WTC11 (cell line): ENCODE measurements around the gene BCAM. TPM values are rescaled to one million over a fixed set of nuclear protein-coding genes. Genes with fewer than 3 reads are reported as not detected.

Source experiments
- ATAC-seq: fragments of 200-7000 bp; cut with Tn5 transposase; 2 replicates; pipeline ENCODE4 v1.10.0; 2021; ENCODE audit warnings: mild to moderate bottlenecking, moderate library complexity
- CTCF ChIA-PET: fragments of 300-600 bp; sonication (Branson Sonifier 250); formaldehyde crosslinking; loops from one replicate; lab custom pipeline; 2021; ENCODE audit warnings: antibody characterized with exemption; lab: Charles Lee
- POLR2A ChIA-PET: fragments of 350-600 bp; sonication (Branson Sonifier 250); formaldehyde crosslinking; loops from one replicate; lab custom pipeline; 2021; ENCODE audit warnings: antibody characterized with exemption; lab: Charles Lee
- DNase-seq: peaks from one replicate; pipeline ENCODE4 v3.0.0; 2021; ENCODE audit warnings: low spot score
- H3K27ac Mint-ChIP-seq: 2 replicates; pipeline ENCODE4 v1.8.0; 2021; ENCODE audit warnings: mixed read lengths
- H3K27me3 Mint-ChIP-seq: 2 replicates; pipeline ENCODE4 v1.8.0; 2021; ENCODE audit warnings: low read depth, mild to moderate bottlenecking, moderate library complexity, mixed read lengths
- H3K36me3 Mint-ChIP-seq: 2 replicates; pipeline ENCODE4 v1.8.0; 2021; ENCODE audit warnings: mixed read lengths
- H3K4me1 Mint-ChIP-seq: 2 replicates; pipeline ENCODE4 v1.8.0; 2022; ENCODE audit warnings: mixed read lengths
- H3K4me3 Mint-ChIP-seq: 2 replicates; pipeline ENCODE4 v1.8.0; 2021; ENCODE audit warnings: mild to moderate bottlenecking, moderate library complexity, mixed read lengths
- H3K9me3 Mint-ChIP-seq: 2 replicates; pipeline ENCODE4 v1.8.0; 2021; ENCODE audit warnings: mixed read lengths
- ATF1 ChIP-seq: sonication (generic); formaldehyde crosslinking; IDR thresholded peaks from 2 replicates; pipeline ENCODE4 v1.8.1; 2023; ENCODE audit warnings: mild to moderate bottlenecking, moderate library complexity, missing genetic modification reagents
- ELF4 ChIP-seq: sonication (generic); formaldehyde crosslinking; IDR thresholded peaks from 2 replicates; pipeline ENCODE4 v1.8.1; 2022; ENCODE audit warnings: low read depth, mild to moderate bottlenecking, moderate library complexity, missing genetic modification reagents
- EMX1 ChIP-seq: fragments of 250-450 bp; sonication (Bioruptor Pico); IDR thresholded peaks from 2 replicates; pipeline ENCODE4 v1.8.0; 2021; ENCODE audit warnings: mild to moderate bottlenecking
- ESRRA ChIP-seq: sonication (generic); formaldehyde crosslinking; IDR thresholded peaks from 2 replicates; pipeline ENCODE4 v1.8.1; 2022; ENCODE audit warnings: mild to moderate bottlenecking, missing genetic modification reagents, borderline replicate concordance
- FOXP1 ChIP-seq: sonication (generic); formaldehyde crosslinking; IDR thresholded peaks from 2 replicates; pipeline ENCODE4 v1.8.0; 2022; ENCODE audit warnings: missing genetic modification reagents, mild to moderate bottlenecking, moderate library complexity, borderline replicate concordance
- GTF2I ChIP-seq: fragments of 250-450 bp; sonication (Bioruptor Pico); conservative IDR thresholded peaks from 2 replicates; pipeline ENCODE4 v1.4.0; 2021; ENCODE audit warnings: mild to moderate bottlenecking
- JAZF1 ChIP-seq: fragments of 250-450 bp; sonication (Bioruptor Pico); IDR thresholded peaks from 2 replicates; pipeline ENCODE4 v1.9.0; 2021; ENCODE audit warnings: moderate library complexity, mild to moderate bottlenecking, inconsistent platforms
- MYBL2 ChIP-seq: sonication (generic); formaldehyde crosslinking; IDR thresholded peaks from 2 replicates; pipeline ENCODE4 v1.8.1; 2023; ENCODE audit warnings: mild to moderate bottlenecking, moderate library complexity, missing genetic modification reagents
- NR1H2 ChIP-seq: sonication (generic); formaldehyde crosslinking; IDR thresholded peaks from 2 replicates; pipeline ENCODE4 v1.9.0; 2021; ENCODE audit warnings: mild to moderate bottlenecking, moderate library complexity, missing genetic modification reagents
- NR2C2 ChIP-seq: sonication (generic); formaldehyde crosslinking; IDR thresholded peaks from 2 replicates; pipeline ENCODE4 v1.8.0; 2022; ENCODE audit warnings: mild to moderate bottlenecking, missing genetic modification reagents
- NR3C1 ChIP-seq: sonication (generic); formaldehyde crosslinking; conservative IDR thresholded peaks from 2 replicates; pipeline ENCODE4 v1.8.1; 2023; ENCODE audit warnings: low read depth, mild to moderate bottlenecking, missing genetic modification reagents
- OVOL2 ChIP-seq: fragments of 250-450 bp; sonication (Bioruptor Pico); IDR thresholded peaks from 2 replicates; pipeline ENCODE4 v1.9.0; 2021; ENCODE audit warnings: mild to moderate bottlenecking, borderline replicate concordance
- RELA ChIP-seq: sonication (generic); formaldehyde crosslinking; IDR thresholded peaks from 2 replicates; pipeline ENCODE4 v1.8.1; 2022; ENCODE audit warnings: missing genetic modification reagents, mild to moderate bottlenecking, borderline replicate concordance
- SP1 ChIP-seq: sonication (generic); formaldehyde crosslinking; conservative IDR thresholded peaks from 2 replicates; pipeline ENCODE4 v1.8.1; 2022; ENCODE audit warnings: missing genetic modification reagents
- ZNF121 ChIP-seq: sonication (generic); formaldehyde crosslinking; IDR thresholded peaks from 2 replicates; pipeline ENCODE4 v1.8.0; 2023; ENCODE audit warnings: missing genetic modification reagents
- ZNF138 ChIP-seq: sonication (generic); formaldehyde crosslinking; conservative IDR thresholded peaks from 2 replicates; pipeline ENCODE4 v1.8.1; 2022; ENCODE audit warnings: mild to moderate bottlenecking, moderate library complexity, missing genetic modification reagents
- total RNA-seq: library from RNA; stranded (reverse); gene quantifications from 3 replicates; pipeline ENCODE4 v1.2.3, GENCODE V29; 2021
- TF ChIP-seq, protein P1 (sequence below): sonication (generic); formaldehyde crosslinking; IDR thresholded peaks from 2 replicates; pipeline ENCODE4 v1.8.1; 2022; ENCODE audit warnings: missing genetic modification reagents, borderline replicate concordance
- TF ChIP-seq, protein P2 (sequence below): sonication (generic); formaldehyde crosslinking; conservative IDR thresholded peaks from 2 replicates; pipeline ENCODE4 v1.8.1; 2022; ENCODE audit warnings: mild to moderate bottlenecking, missing genetic modification reagents
- TF ChIP-seq, protein P3 (sequence below): sonication (generic); formaldehyde crosslinking; IDR thresholded peaks from 2 replicates; pipeline ENCODE4 v1.8.1; 2023; ENCODE audit warnings: mild to moderate bottlenecking, missing genetic modification reagents, moderate library complexity
- TF ChIP-seq, protein P4 (sequence below): sonication (generic); formaldehyde crosslinking; IDR thresholded peaks from 2 replicates; pipeline ENCODE4 v1.8.0; 2022; ENCODE audit warnings: mild to moderate bottlenecking, missing genetic modification reagents
- TF ChIP-seq, protein P5 (sequence below): fragments of 250-450 bp; sonication (Bioruptor Pico); IDR thresholded peaks from 2 replicates; pipeline ENCODE4 v1.9.0; 2021; ENCODE audit warnings: moderate library complexity, mild to moderate bottlenecking, inconsistent platforms, borderline replicate concordance
- TF ChIP-seq, protein P6 (sequence below): fragments of 200-600 bp; IDR thresholded peaks from 2 replicates; pipeline ENCODE4 v1.8.0; 2022; ENCODE audit warnings: antibody characterized with exemption
- TF ChIP-seq, protein P7 (sequence below): fragments of 250-450 bp; sonication (Bioruptor Pico); IDR thresholded peaks from 2 replicates; pipeline ENCODE4 v1.9.0; 2021; ENCODE audit warnings: mild to moderate bottlenecking
- TF ChIP-seq, protein P8 (sequence below): sonication (generic); formaldehyde crosslinking; IDR thresholded peaks from 2 replicates; pipeline ENCODE4 v1.8.1; 2022; ENCODE audit warnings: low read depth, missing genetic modification reagents, borderline replicate concordance
- TF ChIP-seq, protein P9 (sequence below): sonication (generic); formaldehyde crosslinking; IDR thresholded peaks from 2 replicates; pipeline ENCODE4 v1.8.1; 2023; ENCODE audit warnings: mild to moderate bottlenecking, missing genetic modification reagents

The BCAM gene
- total RNA-seq, 1 experiment from 2014 or later: 73.1 TPM

DNA sequence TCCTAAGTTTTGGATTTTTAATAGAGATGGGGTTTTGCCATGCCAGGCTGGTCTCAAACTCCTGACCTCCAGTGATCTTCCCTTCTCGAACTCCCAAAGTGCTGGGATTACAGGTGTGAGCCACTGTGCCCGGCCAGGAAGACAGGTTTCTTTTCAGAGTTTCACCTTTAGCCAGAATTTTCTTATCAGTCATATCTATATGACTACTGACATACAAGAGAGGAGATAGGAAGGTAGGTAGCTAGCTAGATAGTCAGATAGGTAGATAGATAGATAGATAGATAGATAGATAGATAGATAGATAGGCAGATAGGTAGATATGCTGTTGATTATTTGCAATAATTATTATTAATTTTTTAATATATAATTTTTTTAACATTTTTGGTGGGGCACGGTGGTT, 23.6 kb upstream of the BCAM start:
- ChIA-PET CTCF (interaction anchor here (0.8 to 3.9 kb wide), 24 partner anchors 9 to 215 kb away, joined by 3 to 74 read pairs (median 6); partner anchors contain the start of genes BCAM, NECTIN2 and TOMM40), POLR2A (interaction anchor here (0.7 kb wide), 1 partner anchor 20 kb away, joined by 3 read pairs; no protein-coding TSS in a partner anchor)
- no peak for ATAC-seq
- Mint-ChIP-seq H3K36me3 (peaks cover 26% of the 10 kb centered on the region), H3K27ac (no peak overlapping the region), H3K27me3 (no peaks in the 10 kb centered on the region), H3K9me3 (no peaks in the 10 kb centered on the region), H3K4me3 (no peak overlapping the region), H3K4me1 (peaks cover 5% of the 10 kb centered on the region; the same call in 1 of the 2 replicates)
- no peak for DNase-seq
- TF ChIP-seq ESRRA (CRISPR knock-in tag) (no peak), RELA (CRISPR knock-in tag) (no peak), ZNF138 (CRISPR knock-in tag) (no peak), GTF2I (CRISPR knock-in tag) (no peak), ELF4 (no peak), NR3C1 (CRISPR knock-in tag) (no peak), OVOL2 (CRISPR knock-in tag) (no peak), ATF1 (CRISPR knock-in tag) (no peak)
- TF ChIP-seq, protein P1, sequence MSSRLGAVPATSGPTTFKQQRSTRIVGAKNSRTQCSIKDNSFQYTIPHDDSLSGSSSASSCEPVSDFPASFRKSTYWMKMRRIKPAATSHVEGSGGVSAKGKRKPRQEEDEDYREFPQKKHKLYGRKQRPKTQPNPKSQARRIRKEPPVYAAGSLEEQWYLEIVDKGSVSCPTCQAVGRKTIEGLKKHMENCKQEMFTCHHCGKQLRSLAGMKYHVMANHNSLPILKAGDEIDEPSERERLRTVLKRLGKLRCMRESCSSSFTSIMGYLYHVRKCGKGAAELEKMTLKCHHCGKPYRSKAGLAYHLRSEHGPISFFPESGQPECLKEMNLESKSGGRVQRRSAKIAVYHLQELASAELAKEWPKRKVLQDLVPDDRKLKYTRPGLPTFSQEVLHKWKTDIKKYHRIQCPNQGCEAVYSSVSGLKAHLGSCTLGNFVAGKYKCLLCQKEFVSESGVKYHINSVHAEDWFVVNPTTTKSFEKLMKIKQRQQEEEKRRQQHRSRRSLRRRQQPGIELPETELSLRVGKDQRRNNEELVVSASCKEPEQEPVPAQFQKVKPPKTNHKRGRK (CRISPR knock-in tag): no peak
- TF ChIP-seq, protein P2, sequence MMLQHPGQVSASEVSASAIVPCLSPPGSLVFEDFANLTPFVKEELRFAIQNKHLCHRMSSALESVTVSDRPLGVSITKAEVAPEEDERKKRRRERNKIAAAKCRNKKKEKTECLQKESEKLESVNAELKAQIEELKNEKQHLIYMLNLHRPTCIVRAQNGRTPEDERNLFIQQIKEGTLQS (CRISPR knock-in tag): no peak
- TF ChIP-seq, protein P3, sequence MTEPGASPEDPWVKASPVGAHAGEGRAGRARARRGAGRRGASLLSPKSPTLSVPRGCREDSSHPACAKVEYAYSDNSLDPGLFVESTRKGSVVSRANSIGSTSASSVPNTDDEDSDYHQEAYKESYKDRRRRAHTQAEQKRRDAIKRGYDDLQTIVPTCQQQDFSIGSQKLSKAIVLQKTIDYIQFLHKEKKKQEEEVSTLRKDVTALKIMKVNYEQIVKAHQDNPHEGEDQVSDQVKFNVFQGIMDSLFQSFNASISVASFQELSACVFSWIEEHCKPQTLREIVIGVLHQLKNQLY (CRISPR knock-in tag): no peak
- TF ChIP-seq, protein P4, sequence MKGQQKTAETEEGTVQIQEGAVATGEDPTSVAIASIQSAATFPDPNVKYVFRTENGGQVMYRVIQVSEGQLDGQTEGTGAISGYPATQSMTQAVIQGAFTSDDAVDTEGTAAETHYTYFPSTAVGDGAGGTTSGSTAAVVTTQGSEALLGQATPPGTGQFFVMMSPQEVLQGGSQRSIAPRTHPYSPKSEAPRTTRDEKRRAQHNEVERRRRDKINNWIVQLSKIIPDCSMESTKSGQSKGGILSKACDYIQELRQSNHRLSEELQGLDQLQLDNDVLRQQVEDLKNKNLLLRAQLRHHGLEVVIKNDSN: no peak
- TF ChIP-seq, protein P5, sequence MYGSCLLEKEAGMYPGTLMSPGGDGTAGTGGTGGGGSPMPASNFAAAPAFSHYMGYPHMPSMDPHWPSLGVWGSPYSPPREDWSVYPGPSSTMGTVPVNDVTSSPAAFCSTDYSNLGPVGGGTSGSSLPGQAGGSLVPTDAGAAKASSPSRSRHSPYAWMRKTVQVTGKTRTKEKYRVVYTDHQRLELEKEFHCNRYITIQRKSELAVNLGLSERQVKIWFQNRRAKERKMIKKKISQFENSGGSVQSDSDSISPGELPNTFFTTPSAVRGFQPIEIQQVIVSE (CRISPR knock-in tag): no peak
- TF ChIP-seq, protein P6, sequence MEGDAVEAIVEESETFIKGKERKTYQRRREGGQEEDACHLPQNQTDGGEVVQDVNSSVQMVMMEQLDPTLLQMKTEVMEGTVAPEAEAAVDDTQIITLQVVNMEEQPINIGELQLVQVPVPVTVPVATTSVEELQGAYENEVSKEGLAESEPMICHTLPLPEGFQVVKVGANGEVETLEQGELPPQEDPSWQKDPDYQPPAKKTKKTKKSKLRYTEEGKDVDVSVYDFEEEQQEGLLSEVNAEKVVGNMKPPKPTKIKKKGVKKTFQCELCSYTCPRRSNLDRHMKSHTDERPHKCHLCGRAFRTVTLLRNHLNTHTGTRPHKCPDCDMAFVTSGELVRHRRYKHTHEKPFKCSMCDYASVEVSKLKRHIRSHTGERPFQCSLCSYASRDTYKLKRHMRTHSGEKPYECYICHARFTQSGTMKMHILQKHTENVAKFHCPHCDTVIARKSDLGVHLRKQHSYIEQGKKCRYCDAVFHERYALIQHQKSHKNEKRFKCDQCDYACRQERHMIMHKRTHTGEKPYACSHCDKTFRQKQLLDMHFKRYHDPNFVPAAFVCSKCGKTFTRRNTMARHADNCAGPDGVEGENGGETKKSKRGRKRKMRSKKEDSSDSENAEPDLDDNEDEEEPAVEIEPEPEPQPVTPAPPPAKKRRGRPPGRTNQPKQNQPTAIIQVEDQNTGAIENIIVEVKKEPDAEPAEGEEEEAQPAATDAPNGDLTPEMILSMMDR: no peak
- TF ChIP-seq, protein P7, sequence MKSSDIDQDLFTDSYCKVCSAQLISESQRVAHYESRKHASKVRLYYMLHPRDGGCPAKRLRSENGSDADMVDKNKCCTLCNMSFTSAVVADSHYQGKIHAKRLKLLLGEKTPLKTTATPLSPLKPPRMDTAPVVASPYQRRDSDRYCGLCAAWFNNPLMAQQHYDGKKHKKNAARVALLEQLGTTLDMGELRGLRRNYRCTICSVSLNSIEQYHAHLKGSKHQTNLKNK: no peak

DNA sequence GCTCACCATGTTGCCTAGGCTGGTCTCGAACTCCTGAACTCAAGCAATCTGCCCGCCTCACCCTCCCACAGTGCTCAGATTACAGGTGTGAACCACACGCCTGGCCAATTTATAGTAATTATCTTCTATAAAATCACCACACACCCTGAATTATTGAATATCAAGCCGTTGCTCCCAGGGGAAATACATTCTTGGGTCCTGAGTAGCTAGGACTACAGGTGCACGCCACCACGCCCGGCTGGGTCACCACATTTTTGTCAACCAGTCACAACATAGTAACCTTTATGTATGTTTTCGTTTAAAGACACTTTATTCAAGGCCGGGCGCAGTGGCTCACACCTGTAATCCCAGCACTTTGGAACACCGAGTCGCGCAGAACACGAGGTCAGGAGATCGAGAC, 22.9 kb upstream of the BCAM start:
- Mint-ChIP-seq H3K4me1 (peaks cover 5% of the 10 kb centered on the region; the same call in 1 of the 2 replicates), H3K27ac (no peak overlapping the region), H3K9me3 (no peaks in the 10 kb centered on the region), H3K36me3 (peaks cover 26% of the 10 kb centered on the region), H3K4me3 (no peak overlapping the region), H3K27me3 (no peaks in the 10 kb centered on the region)
- CTCF ChIA-PET: interaction anchor here (1.2 kb wide), 1 partner anchor 58 kb away, joined by 3 read pairs; no protein-coding TSS in a partner anchor
- DNase-seq (no peak), ATAC-seq (no peak)
- POLR2A ChIA-PET: interaction anchor here (0.6 kb wide), 1 partner anchor 208 kb away, joined by 4 read pairs; no protein-coding TSS in a partner anchor
- TF ChIP-seq, protein P8, sequence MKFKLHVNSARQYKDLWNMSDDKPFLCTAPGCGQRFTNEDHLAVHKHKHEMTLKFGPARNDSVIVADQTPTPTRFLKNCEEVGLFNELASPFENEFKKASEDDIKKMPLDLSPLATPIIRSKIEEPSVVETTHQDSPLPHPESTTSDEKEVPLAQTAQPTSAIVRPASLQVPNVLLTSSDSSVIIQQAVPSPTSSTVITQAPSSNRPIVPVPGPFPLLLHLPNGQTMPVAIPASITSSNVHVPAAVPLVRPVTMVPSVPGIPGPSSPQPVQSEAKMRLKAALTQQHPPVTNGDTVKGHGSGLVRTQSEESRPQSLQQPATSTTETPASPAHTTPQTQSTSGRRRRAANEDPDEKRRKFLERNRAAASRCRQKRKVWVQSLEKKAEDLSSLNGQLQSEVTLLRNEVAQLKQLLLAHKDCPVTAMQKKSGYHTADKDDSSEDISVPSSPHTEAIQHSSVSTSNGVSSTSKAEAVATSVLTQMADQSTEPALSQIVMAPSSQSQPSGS: no peak
- TF ChIP-seq ZNF121 (CRISPR knock-in tag): no peak
- TF ChIP-seq JAZF1 (CRISPR knock-in tag): no peak
- no peak for TF ChIP-seq NR2C2 (CRISPR knock-in tag)
- TF ChIP-seq ESRRA (CRISPR knock-in tag): no peak
- TF ChIP-seq NR1H2 (CRISPR knock-in tag): no peak
- no peak for TF ChIP-seq FOXP1
- no peak for TF ChIP-seq EMX1 (CRISPR knock-in tag)
- TF ChIP-seq, protein P9, sequence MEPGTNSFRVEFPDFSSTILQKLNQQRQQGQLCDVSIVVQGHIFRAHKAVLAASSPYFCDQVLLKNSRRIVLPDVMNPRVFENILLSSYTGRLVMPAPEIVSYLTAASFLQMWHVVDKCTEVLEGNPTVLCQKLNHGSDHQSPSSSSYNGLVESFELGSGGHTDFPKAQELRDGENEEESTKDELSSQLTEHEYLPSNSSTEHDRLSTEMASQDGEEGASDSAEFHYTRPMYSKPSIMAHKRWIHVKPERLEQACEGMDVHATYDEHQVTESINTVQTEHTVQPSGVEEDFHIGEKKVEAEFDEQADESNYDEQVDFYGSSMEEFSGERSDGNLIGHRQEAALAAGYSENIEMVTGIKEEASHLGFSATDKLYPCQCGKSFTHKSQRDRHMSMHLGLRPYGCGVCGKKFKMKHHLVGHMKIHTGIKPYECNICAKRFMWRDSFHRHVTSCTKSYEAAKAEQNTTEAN: no peak
- TF ChIP-seq SP1 (CRISPR knock-in tag): no peak
- TF ChIP-seq, protein P1 (CRISPR knock-in tag): no peak
- no peak for TF ChIP-seq MYBL2 (CRISPR knock-in tag)
